NCI-H345 treated with DMSO at 0.1 percent for 48 hours (cell line): ENCODE measurements around the gene HPSE2.
"Not testable (repeated sequence)": the region's sequence is repeated elsewhere in the genome, so short reads cannot be mapped to it uniquely, and the experiment has no call there.

Experiments used
- DNase-seq: peaks from one replicate; lab custom pipeline; 2025; ENCODE audit not compliant: unreplicated experiment; lab: John Stamatoyannopoulos, UW

Gene HPSE2

DNA sequence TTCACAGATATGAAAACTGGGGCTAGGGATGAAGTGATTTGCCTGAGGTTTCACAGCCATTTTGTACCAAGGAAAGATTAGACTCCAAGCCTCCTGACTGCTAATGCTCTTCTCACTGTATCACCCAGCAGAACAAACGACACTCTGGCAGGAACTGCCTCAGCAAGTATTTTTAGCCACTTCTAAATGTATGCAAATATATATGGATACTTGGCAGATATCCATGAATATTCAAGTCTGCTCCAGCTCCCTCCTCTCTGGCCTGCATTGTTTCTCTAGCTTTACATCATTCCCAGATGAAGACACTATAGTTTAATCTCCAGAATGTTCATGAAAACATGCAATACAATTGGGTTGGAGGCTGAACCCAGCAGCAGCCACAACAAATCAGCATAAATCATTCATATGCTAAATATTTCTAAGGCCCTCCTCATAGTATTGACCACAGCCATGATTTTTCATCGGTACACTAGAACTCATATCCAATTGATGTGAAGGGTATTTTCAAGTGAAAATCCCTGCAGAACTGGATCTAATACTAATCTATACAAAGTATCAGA, 65.5 kb downstream of the HPSE2 start:
- DNase-seq: no peak

DNA sequence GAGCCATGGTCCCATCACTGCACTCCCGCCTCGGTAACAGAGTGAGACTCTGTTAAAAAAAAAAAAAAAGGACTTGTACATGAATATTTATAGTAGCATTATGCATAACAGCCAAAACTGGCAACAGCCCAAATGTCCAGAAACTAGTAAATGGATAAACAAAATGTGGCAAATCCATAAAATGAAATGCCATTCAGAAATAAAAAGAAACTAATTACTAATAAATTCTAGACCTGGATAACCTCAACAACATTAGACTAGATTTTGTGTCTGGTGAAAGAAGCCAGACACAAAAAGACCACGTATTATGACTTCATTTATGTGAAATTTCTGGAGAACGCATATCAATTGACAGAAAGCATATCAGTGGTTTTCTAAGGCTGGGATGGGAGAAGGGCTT, 74.5 kb downstream of the HPSE2 start:
- no peak for DNase-seq

DNA sequence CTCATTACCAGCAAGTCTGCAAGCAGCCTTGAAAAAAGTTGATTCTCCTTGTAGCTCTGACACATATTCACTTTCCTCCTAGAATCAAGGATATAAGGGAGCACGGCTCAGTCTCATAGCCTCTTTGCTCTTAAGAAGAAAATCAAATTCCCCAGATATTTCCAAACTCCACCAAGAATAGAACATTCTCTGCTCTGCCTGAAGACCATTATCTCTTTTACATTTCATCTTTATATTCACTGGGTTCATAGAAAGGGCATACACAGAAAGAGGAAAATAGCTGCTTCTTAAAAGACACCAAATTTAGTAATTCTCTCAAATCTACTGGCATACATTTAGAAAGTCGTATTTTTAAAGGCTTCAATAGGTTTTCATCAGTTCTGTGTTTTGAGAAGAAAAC, 92.0 kb downstream of the HPSE2 start:
- DNase-seq: no peak

DNA sequence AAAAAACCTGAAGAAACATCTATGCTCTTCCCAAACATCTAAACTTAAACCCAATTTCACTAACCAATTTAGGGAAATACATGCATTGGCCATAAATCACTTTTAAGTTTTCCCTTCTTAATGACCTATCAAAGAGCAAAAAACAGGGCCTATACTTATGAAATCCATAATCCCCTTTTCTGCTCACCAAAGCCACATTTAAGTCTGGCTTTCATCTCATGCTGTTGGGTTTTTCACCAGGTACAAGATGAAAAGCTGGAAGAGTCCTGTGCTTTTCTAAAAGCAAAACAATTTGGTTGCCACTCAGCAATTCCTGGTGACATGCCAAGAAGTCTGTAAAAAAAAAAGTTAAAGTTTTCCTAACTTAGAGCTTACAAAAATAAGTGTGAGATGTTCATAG, 92.6 kb downstream of the HPSE2 start:
- DNase-seq: no peak

DNA sequence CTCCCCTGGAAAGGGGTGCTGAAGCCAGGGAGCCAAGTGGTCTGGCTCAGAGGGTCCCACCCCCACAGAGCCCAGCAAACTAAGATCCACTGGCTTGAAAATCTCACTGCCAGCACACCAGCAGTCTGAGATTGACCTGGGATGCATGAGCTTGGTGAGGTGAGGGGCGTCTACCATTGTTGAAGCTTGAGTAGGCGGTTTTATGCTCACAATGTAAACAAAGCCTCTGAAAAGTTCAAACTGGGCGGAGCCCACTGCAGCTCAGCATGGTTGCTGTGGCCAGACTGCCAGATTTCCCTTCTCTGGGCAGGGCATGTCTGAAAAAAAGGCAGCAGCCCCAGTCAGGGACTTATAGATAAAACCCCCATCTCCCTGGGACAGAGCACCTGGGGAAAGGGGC, 102.8 kb downstream of the HPSE2 start:
- DNase-seq: not testable (repeated sequence)

DNA sequence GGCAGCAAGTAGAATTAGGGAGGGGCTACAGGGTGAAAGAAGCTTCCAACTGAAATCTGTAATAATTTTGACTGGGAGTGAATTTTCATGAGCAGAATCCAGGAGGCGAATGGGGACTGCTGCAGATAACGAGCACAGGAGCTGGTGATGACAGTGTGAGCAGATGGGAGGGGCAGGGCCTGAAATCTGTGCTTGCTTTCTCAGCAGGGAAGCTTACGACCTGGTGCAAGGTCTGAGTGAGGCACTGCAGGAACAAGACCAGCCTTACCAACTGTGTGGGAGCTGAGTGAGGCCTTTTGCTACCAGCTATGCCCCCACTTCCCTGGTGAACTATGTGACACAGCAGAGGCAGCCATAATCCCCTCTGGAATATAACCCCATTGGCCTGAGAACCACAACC, 109.8 kb downstream of the HPSE2 start:
- DNase-seq: no peak

DNA sequence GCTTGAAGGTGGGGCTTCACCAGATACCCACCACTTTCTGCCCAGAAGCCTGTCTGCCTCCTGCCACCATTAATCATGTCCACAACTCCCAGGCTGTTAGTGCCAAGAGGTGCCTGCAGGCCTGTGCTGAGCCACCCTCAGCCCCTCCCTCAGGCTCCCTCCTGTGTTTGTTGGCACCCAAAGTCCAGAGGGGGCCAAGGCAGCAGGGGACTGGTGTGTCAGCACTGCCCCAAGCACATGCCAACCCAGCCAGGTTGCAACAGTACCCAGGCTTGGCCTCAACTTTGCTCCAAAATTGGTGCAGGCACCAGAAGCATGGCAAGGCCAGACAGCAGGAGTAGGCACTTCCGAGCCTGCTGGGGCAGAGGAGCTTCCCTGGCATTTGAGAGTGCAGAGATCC, 111.3 kb downstream of the HPSE2 start:
- no peak for DNase-seq

DNA sequence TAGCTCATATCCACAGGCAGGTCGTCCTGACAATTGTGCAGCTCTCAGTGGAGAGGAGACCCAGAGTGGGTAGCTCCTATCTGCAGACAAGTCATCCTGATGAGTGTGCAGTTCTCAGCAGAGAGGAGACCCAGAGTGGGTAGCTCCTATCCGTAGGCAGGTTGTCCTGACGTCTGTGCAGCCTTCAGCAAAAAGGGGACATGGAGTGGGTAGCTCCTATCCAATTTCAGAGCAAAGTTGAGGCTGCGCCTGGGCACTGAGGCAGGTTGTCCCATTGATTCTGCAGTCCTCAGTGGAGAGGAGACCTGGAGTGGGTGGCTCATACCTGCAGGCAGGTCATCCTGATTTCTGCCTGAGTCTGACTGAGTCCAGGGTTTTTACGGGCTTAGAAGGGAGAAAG, 111.8 kb downstream of the HPSE2 start:
- DNase-seq: no peak

DNA sequence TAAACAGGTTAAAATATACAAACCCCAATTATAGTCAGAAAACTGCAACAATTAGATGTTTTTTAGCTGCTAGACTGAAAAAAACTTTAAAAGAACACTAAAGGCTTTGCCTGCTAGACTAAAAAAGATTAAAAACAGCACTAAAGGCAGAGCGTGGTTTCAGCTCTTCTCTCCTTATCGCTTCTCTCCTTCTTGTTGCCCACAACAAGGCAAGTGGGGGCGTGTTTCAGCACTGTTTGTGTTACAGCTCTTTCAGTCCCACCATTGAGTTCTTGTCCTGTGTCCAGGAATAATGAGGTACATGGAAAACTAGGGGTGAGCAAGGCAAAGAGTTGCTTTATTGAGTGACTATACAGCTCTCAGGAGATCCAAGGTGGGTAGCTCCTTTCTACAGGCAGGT, 112.3 kb downstream of the HPSE2 start:
- no peak for DNase-seq

DNA sequence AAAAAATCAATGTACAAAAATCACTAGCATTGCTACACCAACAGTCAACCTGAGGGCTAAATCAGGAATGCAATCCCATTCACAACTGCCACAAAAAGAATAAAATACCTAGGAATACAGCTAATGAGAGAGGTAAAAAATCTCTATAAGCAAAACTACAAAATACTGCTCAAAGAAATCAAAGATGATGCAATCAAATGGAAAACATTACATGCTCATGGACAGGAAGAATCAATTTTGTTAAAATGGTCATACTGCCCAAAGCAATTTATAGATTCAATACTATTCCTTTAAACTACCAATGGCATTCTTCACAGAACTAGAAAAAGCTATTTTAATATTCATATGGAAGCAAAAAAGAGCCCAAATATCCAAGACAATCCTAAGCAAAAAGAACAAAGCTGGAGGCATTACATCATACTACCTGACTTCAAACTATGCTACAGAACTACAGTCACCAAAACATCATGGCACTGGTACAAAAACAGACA, 116.3 kb downstream of the HPSE2 start:
- no peak for DNase-seq

DNA sequence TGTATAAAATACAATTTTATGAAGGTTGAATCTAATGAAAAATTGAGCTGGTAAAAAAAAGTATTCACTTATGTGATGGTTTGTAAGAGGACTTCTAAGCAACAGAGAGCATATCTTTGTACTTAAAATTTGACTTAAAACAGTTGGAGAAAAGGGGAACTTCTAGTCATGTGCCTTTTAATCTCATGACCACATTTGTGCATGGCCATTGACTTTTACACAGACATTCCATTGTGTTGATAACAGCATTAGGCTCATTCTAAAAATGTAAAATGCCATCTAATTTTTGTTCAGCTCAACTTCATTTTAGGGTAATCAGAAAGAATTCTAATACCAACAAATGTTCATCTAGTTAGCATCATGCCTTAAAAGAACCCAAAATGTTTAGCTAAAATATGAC, 119.9 kb downstream of the HPSE2 start:
- DNase-seq: no peak

DNA sequence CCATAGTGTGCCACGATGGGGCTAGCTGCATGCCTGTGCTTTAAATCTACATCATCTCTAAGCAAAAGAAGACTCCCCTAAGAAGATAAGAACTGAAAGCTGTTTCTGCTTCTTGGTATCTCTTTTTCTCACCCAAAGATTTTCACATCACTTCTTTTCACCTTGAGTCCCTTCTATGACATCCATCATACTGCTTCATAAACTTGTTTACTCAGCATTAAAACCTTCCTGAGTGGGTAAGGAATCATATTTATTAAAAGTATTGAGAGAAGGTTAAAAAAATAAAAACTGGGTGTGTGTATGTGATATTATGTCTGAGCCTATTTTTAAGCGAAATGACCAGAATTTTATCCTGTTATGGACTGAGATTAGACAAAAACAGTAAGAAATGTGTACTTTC, 150.3 kb downstream of the HPSE2 start:
- no peak for DNase-seq

DNA sequence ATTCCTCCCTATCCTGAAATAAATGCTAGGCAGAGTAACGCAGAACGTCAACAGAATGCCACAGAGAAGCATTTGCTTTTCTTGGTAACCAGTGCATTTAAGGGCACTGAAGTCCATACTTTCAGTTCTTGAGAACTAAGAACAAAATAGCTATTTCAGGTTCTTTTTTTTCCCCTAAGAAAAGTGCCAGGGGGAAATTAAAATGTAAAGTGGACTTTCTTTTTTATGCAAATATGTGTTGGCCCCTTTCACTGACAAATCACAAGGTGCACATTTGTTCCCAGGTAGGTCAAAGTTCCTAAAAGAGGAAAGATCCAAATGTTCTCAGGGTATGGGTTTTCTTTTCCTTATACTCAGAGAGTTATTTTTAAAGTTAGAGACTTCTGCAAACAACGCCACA, 151.5 kb downstream of the HPSE2 start:
- no peak for DNase-seq

DNA sequence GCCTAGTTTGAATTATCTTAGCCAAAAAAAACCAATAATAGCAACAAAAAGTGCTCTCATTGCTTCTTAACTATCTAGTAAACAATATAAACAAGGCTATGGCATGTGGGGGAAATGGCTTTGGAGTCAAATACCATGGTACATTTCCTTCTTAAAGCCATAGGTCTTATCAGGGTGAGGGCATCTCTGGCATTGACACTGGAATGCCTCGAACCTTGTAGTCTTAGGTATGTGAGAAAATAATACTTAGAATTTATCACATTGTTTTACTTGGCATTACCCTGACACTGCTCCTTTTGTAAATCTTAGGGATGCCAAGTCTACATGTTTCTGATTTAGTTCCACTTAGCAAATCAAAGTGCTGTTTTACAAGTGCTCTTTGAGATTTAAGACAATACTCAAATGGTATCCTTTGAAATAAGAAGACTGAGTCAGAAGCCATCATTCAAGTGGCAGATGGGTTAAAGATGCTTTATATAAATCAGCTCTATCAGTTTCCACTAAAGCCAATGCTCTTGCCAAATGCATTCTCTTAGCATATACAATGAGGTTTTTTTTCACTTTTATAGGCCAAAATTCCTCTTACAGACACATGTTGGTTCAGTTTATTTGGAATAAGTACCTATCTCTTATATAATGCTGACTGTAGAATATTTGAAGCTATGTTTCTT, 155.2 kb downstream of the HPSE2 start:
- no peak for DNase-seq

DNA sequence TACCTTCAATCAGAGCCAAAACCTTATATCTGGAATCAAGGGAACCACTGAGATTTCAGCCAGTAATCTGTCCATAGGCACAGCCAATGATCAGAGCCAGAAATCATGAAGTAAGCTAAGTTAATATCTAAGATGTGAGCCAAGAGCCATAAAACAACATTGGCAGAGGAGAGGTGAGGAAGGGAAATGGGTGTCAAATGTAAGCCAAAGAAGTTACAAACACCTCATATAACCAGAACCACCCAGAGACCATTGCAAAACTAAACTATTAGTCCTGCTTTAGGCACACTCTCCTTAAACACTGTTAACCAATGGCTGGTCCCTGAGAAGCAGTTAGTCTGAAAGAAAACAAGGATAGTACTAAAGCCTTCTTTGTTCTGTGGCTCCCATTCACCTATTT, 173.1 kb downstream of the HPSE2 start:
- DNase-seq: no peak

DNA sequence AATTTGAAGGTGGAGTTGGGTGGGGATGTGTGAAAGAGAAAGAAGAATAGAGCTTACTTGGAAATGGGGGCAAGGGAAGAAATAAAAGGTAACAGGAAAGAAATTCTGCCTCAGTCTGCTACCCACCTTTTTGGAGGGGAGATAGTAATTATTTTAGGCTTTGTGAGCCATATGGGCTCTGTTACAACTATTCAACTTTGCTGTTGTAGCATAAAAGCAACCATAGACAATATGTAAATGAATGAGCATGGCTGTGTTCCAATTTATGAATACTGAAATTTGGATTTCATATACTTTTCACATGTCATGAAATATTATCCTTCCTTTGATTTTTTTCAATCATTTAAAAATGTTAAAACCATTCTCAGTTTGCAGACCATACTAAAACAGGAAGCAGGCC, 176.9 kb downstream of the HPSE2 start:
- DNase-seq: no peak

DNA sequence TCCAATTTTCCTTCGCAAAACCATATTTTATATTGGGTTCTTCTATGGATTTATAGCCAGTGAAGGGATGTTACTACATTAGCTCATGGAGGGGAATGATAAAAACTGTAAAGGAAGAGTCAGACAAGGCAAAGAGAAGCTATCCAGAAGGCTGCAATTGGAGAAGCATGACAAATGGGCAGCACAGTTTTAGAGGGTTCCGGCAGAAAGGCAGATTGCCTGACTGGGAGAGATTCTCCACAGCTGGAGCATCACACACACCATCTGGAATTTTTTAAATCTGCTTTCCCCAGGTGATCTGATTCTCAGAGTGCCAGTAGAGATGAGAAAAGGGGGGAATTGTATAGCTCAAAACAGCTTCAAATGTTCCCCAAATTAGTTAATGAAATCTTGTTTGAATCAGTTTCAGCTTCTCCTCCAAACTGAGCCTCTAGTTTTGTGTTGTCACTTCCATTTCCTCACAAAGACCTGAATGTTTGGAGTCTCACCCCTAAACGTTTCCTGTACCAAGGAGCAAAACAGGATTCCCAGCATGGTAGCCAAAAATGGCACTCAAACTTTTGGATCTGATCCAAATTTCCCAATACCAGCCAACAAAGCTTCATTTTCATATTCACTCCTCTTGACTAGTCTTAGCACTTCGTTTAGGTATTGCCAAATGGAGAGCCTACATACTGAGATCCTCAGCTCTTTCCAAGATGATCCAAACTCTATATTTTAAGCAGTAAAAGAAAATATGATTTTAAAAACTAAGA, 177.5 kb downstream of the HPSE2 start:
- DNase-seq: peak; percentile 2

DNA sequence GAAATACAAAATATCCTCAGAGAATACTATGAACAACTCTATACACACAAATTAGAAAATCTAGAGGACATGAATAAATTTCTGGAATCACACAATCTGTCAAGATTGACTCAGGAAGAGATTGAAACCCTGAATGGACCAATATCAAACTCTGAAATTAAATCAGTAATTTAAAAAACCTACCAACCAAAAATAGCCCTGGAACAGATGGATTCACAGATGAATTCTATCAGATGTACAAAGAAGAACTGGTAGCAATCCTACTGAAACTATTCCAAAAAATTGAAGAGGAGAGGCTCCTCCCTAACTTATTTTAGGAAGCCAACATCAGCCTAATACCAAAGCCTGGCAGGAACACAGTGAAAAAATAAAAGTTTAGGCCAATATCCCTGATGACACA, 190.0 kb downstream of the HPSE2 start:
- no peak for DNase-seq

DNA sequence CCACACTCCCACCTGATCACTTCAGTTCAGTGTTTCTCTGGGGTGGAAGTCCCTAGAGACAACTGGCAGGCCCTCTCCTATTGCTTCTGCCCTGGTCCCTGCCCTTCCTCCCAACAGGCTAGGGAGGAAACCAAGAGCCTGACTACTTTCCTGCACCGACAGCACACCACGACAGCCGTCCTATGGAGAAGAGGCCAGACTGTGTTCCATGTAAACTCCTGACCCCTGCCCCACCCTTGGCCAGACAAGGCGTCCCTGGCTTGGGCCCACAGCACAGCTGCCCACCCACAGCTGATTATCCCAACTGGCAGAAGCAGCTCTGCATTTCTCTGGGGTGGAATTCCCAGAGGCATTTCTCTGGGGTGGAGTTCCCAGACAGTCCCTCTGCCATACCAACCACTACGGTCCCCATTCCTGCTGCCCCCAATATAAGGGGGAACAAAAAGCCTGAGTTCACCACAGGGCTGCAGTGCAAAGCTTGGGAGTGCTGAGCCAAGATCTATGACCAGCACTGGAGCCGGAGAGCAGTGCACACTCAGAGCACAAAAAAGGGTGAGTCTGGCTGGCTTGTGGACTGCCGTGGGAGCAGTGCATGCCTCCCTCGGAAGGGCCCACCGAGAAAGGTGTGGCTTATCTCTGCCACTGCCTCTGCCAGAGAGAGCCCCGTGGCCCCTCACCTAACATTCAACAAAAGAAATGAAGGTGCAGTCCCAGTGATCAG, 193.4 kb downstream of the HPSE2 start:
- no peak for DNase-seq

DNA sequence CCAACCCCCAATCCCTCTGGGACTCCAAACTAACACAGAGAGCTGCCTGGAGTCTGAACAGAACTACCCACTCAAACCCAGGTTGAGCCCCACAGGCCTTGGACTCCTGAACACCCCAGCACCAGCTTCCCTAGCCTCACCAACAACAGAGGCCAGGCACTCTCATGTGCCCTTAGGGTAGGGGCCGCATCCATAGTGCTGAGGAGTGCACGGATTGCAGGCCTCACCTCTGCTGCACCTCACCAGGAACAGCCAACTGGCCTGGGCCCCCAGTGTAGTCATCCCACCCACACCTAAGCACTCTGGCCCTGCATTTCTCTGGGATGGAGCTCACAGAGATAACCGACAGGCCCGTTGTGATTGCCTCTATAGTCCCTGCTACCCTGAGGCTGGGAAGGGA, 194.2 kb downstream of the HPSE2 start:
- DNase-seq: no peak

DNA sequence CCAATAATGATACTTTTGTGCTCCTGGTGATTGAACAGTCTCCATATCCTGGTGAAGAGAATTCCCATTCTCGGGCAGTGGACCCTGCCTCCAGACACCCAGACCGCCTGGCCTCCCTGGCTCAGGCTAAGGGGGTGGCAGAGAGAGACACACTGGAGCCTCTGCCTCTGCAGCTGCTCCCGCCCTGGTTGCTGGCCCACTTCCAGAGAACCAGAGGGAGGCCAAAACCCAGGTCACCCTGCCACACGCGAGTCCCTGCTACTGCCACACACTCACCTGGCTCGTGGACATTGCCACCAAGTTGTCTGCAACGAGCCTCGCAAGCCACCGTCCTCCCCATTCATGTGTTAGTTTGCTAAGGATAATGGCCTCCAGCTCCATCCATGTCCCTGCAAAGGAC, 221.8 kb downstream of the HPSE2 start:
- DNase-seq: no peak

DNA sequence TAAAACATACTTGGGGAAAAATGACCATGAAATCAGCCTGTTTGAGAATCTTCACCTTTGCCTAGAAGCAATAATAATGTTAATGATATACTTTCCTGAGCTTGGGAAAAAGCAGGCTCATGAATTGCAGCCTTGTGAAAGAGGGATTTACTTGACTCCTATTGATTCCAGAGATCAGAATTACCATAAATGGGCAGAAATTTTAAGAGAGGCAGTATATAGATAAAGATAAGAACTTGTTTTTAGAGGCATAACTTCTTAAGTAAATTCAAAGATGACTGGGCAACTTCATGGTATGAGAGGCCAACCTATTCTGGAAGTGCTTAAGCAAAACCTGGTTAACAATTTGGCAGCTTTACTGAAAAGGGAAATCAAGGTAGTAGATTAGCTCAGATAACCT, 225.4 kb downstream of the HPSE2 start:
- no peak for DNase-seq
